Measurements from ENCODE around the gene ARPC1B. TPM values are rescaled to one million over a fixed set of nuclear protein-coding genes. Genes with fewer than 3 reads are reported as not detected.
A peak's percentile ranks its signal among the peaks of the same experiment; 100 is the strongest.

The ARPC1B gene
- total and polyA plus RNA-seq, 9 of the 15 experiments (the other 6 are each of a cell fraction or from before 2014, with no cell fraction given): 6.7 to 357 (median 211) TPM

GRCh38 chr7:99404977-99405320, 30.4 kb downstream of the ARPC1B start (continued):
- TF ChIP-seq KDM5B (IDR thresholded peaks at IDR 0.05; ENCODE audit: insufficient replicate concordance, low read depth, low read length): no peak
- TF ChIP-seq TCF7L2 (IDR thresholded peaks at IDR 0.05; ENCODE audit: low read depth, low read length): no peak
- TF ChIP-seq POLR2AphosphoS5 (IDR thresholded peaks at IDR 0.05; ENCODE audit: control insufficient read depth, insufficient read depth, low read depth, low read length): 0 out of 2 replicates have a peak, but pooled peaks have one; percentile 13
- no peak for TF ChIP-seq ZNF232 (CRISPR knock-in tag; IDR thresholded peaks at IDR 0.05)

GRCh38 chr7:99406557-99406956, 32.0 kb downstream of the ARPC1B start:
- peak overlapping the region; percentile 97; the same call in 1 of the 2 replicates for H3K4me3 ChIP-seq
- ChIA-PET POLR2A (interaction anchor here (0.6 to 4.4 kb wide), 6 partner anchors 7 to 370 kb away, joined by 3 to 50 read pairs (median 4); no protein-coding TSS in a partner anchor), CTCF (ENCODE audit: low intra/inter-chr PET ratio) (no interaction called here)
- 6% methylated on average over 1 of the region's 1 CpG for WGBS (ENCODE audit: insufficient coverage, low coverage, missing lambda C conversion rate)
- BruUV-seq (replicated peaks): no TSS peak
- peaks cover 34% of the 10 kb centered on the region for H4K20me1 ChIP-seq (replicated peaks; ENCODE audit: control insufficient read depth, insufficient read depth, low read length)
- H3K27me3 ChIP-seq (ENCODE audit: control insufficient read depth in 2 of 2, insufficient read depth in 2 of 2, low read length in 2 of 2): no peaks in the 10 kb centered on the region
- peak overlapping the region; percentile 57 to 100; a peak in 3 of 4 replicates for H3K9ac ChIP-seq (ENCODE audit: insufficient read depth in 1 of 2, low read depth in 2 of 2, low read length in 2 of 2)
- peaks cover 76% of the 10 kb centered on the region for H3K79me2 ChIP-seq (ENCODE audit: control insufficient read depth, insufficient read depth, low read length)
- ATAC-seq (peak; percentile 6; the same call in 1 of the 3 replicates), DNase-seq (ENCODE audit: extremely low read depth in 1 of 4, low spot score in 3 of 4) (peak in 2 of 4 experiments; percentile 44 to 53), FAIRE-seq (no peak)
- peak overlapping the region; percentile 99 for H3K4me2 ChIP-seq (ENCODE audit: insufficient read depth, low read length)
- TF ChIP-seq MYBL2 (IDR thresholded peaks at IDR 0.05; ENCODE audit: low read depth) (no peak), MYBL2 (CRISPR knock-in tag; IDR thresholded peaks at IDR 0.05; ENCODE audit: borderline replicate concordance) (no peak), POLR3A (IDR thresholded peaks at IDR 0.05; ENCODE audit: borderline replicate concordance, extremely low read depth, insufficient read depth, insufficient read length) (no peak), POLR2AphosphoS5 (IDR thresholded peaks at IDR 0.05; ENCODE audit: control insufficient read depth, insufficient read depth, low read depth, low read length) (peak; percentile 33; the same call in 1 of the 2 replicates), ZFP1 (CRISPR knock-in tag; IDR thresholded peaks at IDR 0.05) (peak; percentile 6; the same call in 1 of the 2 replicates)
- in situ Hi-C loops (cut with MboI): no loop called here
- H3K9me3 ChIP-seq (replicated peaks; ENCODE audit: control insufficient read depth, insufficient read depth, low read depth, low read length): no peaks in the 10 kb centered on the region
- H2AFZ ChIP-seq (ENCODE audit: low read depth, low read length): no peak overlapping the region
- peaks cover 20% of the 10 kb centered on the region in 2 experiments; a peak in 4 of 5 replicates for H3K4me1 ChIP-seq (replicated peaks in 1 of 2; ENCODE audit: control insufficient read depth in 2 of 2, insufficient read depth in 2 of 2, low read length in 2 of 2)
- H3K27ac ChIP-seq (ENCODE audit: extremely low read depth, low read depth, low read length): peak overlapping the region; percentile 12
- H3K9me1 ChIP-seq (ENCODE audit: control insufficient read depth, insufficient read depth, low read length): no peaks in the 10 kb centered on the region
- peaks cover 75% of the 10 kb centered on the region for H3K36me3 ChIP-seq (ENCODE audit: control insufficient read depth, insufficient read depth, low read length)
- intact Hi-C loops (cut with micrococcal nuclease): no loop called here

All from K562 (cell line).